Hepatocyte (in vitro differentiated cells): ENCODE results near the gene GOLGA1. TPM values are rescaled to one million over a fixed set of nuclear protein-coding genes. Genes with fewer than 3 reads are reported as not detected.
"Not testable (repeated sequence)": the region's sequence is repeated elsewhere in the genome, so short reads cannot be mapped to it uniquely, and the experiment has no call there.

Source experiments
- DNase-seq: peaks from one replicate; pipeline ENCODE4 v3.0.0-alpha.2; 2016; ENCODE audit warnings: low spot score
- H2AFZ ChIP-seq: fragments of 200-600 bp; sonication (generic); 2 replicates; pipeline ENCODE4 v1.6.0; 2016; ENCODE audit warnings: antibody characterized with exemption, mild to moderate bottlenecking
- H3K27ac ChIP-seq: fragments of 200-600 bp; sonication (generic); 2 replicates; pipeline ENCODE4 v1.5.1; 2016; ENCODE audit warnings: mild to moderate bottlenecking
- H3K27me3 ChIP-seq: fragments of 200-600 bp; sonication (generic); 2 replicates; pipeline ENCODE4 v1.6.1; 2016
- H3K36me3 ChIP-seq: fragments of 200-600 bp; sonication (generic); replicated peaks from 2 replicates; pipeline ENCODE4 v1.5.1; 2016; ENCODE audit warnings: low read depth; ENCODE audit not compliant: insufficient read depth
- H3K4me1 ChIP-seq: fragments of 200-600 bp; sonication (generic); 2 replicates; pipeline ENCODE4 v1.5.1; 2016; ENCODE audit warnings: mild to moderate bottlenecking, moderate library complexity; ENCODE audit not compliant: insufficient read depth
- H3K4me2 ChIP-seq: fragments of 200-600 bp; sonication (generic); 2 replicates; pipeline ENCODE4 v1.6.0; 2016
- H3K4me3 ChIP-seq: fragments of 200-600 bp; sonication (generic); 2 replicates; pipeline ENCODE4 v1.5.1; 2016; ENCODE audit warnings: mild to moderate bottlenecking
- H3K79me2 ChIP-seq: fragments of 200-600 bp; sonication (generic); 2 replicates; pipeline ENCODE4 v1.6.0; 2017; ENCODE audit warnings: mild to moderate bottlenecking
- H3K9me2 ChIP-seq: fragments of 200-600 bp; sonication (generic); replicated peaks from 2 replicates; pipeline ENCODE4 v1.6.0; 2017; ENCODE audit warnings: mild to moderate bottlenecking; ENCODE audit not compliant: insufficient read depth
- H3K9me3 ChIP-seq: fragments of 200-600 bp; sonication (generic); 2 replicates; pipeline ENCODE4 v1.5.1; 2016; ENCODE audit warnings: low read depth, mild to moderate bottlenecking
- H4K20me1 ChIP-seq: fragments of 200-600 bp; sonication (generic); 2 replicates; pipeline ENCODE4 v1.6.0; 2016; ENCODE audit warnings: mild to moderate bottlenecking; ENCODE audit not compliant: insufficient read depth, poor library complexity, severe bottlenecking
- EZH2 ChIP-seq: fragments of 200-600 bp; sonication (generic); IDR thresholded peaks from 2 replicates; pipeline ENCODE4 v1.6.1; 2016; ENCODE audit warnings: antibody characterized with exemption, mild to moderate bottlenecking, borderline replicate concordance
- EZH2phosphoT487 ChIP-seq: fragments of 200-600 bp; sonication (generic); IDR thresholded peaks from one replicate; pipeline ENCODE4 v1.6.1; 2018; ENCODE audit warnings: antibody characterized with exemption, mild to moderate bottlenecking, low read depth, moderate library complexity; ENCODE audit not compliant: unreplicated experiment, severe bottlenecking
- WGBS: methylation state at CpG from one replicate; pipeline ENCODE4 v1.1.6; 2016; ENCODE audit warnings: low lambda C conversion rate; ENCODE audit errors: missing lambda C conversion rate; 5-methylcytosine and 5-hydroxymethylcytosine counted together
- polyA plus RNA-seq: library from polyadenylated mRNA; unstranded; fragments of >200 nt; fragmentation: Nextera tagmentation; extraction: Ambion mirVana; gene quantifications from 2 replicates; pipeline ENCODE4 v1.2.1, GENCODE V29; 2016
- total RNA-seq: library from RNA; depleted of rRNA; stranded (reverse); fragments of >200 nt; gene quantifications from 2 replicates; pipeline ENCODE4 v1.2.3, GENCODE V29; 2014
- TF ChIP-seq, protein P1 (sequence below): fragments of 200-600 bp; sonication (generic); IDR thresholded peaks from 2 replicates; pipeline ENCODE4 v1.5.1; 2016; ENCODE audit warnings: antibody characterized with exemption, mild to moderate bottlenecking; ENCODE audit not compliant: poor library complexity

GOLGA1 gene
- total and polyA plus RNA-seq, 2 experiments from 2014 or later, result 10.1 to 12.9 TPM

GRCh38 chr9:124960409-124960752 lies 19.5 kb upstream of the GOLGA1 start:
- no peak overlapping the region for H2AFZ ChIP-seq

DNA sequence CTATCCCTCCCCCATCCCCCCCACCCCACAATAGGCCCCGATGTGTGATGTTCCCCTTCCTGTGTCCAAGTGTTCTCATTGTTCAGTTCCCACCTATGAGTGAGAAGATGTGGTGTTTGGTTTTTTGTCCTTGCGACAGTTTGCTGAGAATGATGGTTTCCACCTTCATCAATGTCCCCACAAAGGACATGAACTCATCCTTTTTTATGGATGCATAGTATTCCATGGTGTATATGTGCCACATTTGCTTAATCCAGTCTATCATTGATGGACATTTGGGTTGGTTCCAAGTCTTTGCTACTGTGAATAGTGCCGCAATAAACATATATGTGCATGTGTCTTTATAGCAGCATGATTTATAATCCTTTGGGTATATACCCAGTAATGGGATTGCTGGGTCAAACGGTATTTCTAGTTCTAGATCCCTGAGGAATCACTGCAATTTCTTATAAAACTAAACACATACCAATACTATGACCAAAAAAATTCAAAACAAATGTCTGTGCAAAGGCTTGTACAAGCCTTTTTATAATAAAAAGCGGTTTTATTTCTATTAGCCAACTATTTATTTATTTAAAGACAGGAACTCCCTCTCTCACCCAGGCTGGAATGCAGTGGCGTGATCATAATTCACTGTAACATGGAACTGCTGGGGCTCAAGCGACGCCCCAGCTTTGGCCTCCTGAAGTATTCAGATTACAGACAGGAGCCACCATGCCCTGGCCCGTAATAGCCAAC lies 19.0 kb upstream of the GOLGA1 start:
- not testable (repeated sequence) for H3K4me3 ChIP-seq, H3K9me3 ChIP-seq, H3K27me3 ChIP-seq, H3K27ac ChIP-seq, H3K36me3 ChIP-seq, H4K20me1 ChIP-seq, H3K9me2 ChIP-seq, H3K79me2 ChIP-seq, H3K4me2 ChIP-seq, DNase-seq, H2AFZ ChIP-seq, H3K4me1 ChIP-seq
- WGBS, result 97% methylated on average over 9 of the region's 9 CpGs

More at GRCh38 chr9:124960409-124960752, 19.5 kb upstream of the GOLGA1 start:
- DNase-seq, result no peak
- Histone ChIP-seq H4K20me1 (no peaks in the 10 kb centered on the region), H3K4me1 (peaks cover 4% of the 10 kb centered on the region), H3K27me3 (no peaks in the 10 kb centered on the region), H3K4me3 (no peak overlapping the region), H3K36me3 (no peaks in the 10 kb centered on the region), H3K9me2 (no peaks in the 10 kb centered on the region), H3K27ac (no peak overlapping the region), H3K9me3 (no peaks in the 10 kb centered on the region), H3K79me2 (no peaks in the 10 kb centered on the region), H3K4me2 (no peak overlapping the region)
- TF ChIP-seq EZH2, result no peak
- TF ChIP-seq, protein P1, sequence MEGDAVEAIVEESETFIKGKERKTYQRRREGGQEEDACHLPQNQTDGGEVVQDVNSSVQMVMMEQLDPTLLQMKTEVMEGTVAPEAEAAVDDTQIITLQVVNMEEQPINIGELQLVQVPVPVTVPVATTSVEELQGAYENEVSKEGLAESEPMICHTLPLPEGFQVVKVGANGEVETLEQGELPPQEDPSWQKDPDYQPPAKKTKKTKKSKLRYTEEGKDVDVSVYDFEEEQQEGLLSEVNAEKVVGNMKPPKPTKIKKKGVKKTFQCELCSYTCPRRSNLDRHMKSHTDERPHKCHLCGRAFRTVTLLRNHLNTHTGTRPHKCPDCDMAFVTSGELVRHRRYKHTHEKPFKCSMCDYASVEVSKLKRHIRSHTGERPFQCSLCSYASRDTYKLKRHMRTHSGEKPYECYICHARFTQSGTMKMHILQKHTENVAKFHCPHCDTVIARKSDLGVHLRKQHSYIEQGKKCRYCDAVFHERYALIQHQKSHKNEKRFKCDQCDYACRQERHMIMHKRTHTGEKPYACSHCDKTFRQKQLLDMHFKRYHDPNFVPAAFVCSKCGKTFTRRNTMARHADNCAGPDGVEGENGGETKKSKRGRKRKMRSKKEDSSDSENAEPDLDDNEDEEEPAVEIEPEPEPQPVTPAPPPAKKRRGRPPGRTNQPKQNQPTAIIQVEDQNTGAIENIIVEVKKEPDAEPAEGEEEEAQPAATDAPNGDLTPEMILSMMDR, result no peak
- no peak for TF ChIP-seq EZH2phosphoT487
- 95% methylated on average over 2 of the region's 2 CpGs for WGBS

DNA sequence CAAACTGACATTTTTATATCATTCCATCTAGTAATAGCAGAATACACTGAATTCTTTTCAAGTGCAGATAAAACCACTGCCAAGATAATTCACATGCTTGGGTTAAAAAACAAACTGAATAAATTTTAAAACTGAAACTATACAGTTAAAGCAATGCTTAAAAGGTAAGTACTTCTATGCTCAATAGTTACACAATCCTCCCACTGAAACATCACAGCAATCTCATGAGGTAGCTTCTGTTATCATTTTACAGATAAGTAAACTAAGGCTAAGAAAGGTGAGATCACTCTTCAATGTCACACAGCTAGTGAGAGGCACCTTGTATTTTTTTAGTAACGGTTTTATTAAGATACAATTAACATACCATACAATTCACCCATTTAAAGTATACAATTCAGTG lies 13.4 kb upstream of the GOLGA1 start:
- H3K9me2 ChIP-seq, result no peaks in the 10 kb centered on the region
- H3K79me2 ChIP-seq, result no peaks in the 10 kb centered on the region
- WGBS, result 87% methylated on average over 1 of the region's 1 CpG
- TF ChIP-seq EZH2 (no peak), EZH2phosphoT487 (no peak)
- TF ChIP-seq, protein P1, result no peak
- no peaks in the 10 kb centered on the region for H3K9me3 ChIP-seq
- H3K4me1 ChIP-seq, result no peaks in the 10 kb centered on the region
- no peak overlapping the region for H3K4me2 ChIP-seq
- no peak overlapping the region for H2AFZ ChIP-seq
- H3K4me3 ChIP-seq, result no peak overlapping the region
- H3K27ac ChIP-seq, result no peak overlapping the region
- H4K20me1 ChIP-seq, result no peaks in the 10 kb centered on the region
- H3K36me3 ChIP-seq, result no peaks in the 10 kb centered on the region
- H3K27me3 ChIP-seq, result no peaks in the 10 kb centered on the region
- DNase-seq, result no peak

GRCh38 chr9:124950050-124950718 lies 9.3 kb upstream of the GOLGA1 start:
- no peak overlapping the region for H3K4me3 ChIP-seq
- no peak overlapping the region for H3K4me2 ChIP-seq
- DNase-seq, result no peak
- H3K9me3 ChIP-seq, result no peaks in the 10 kb centered on the region
- TF ChIP-seq, protein P1, result no peak
- TF ChIP-seq EZH2phosphoT487 (no peak), EZH2 (no peak)
- no peaks in the 10 kb centered on the region for H3K79me2 ChIP-seq
- H3K27me3 ChIP-seq, result no peaks in the 10 kb centered on the region
- no peak overlapping the region for H3K27ac ChIP-seq
- no peaks in the 10 kb centered on the region for H3K9me2 ChIP-seq
- no peaks in the 10 kb centered on the region for H4K20me1 ChIP-seq
- WGBS, result 82% methylated on average over 3 of the region's 3 CpGs
- no peak overlapping the region for H2AFZ ChIP-seq
- no peaks in the 10 kb centered on the region for H3K4me1 ChIP-seq
- H3K36me3 ChIP-seq, result no peaks in the 10 kb centered on the region
